ENCODE results near the gene KIF17.

GRCh38 chr1:20689645-20690056 lies 28.2 kb downstream of the KIF17 start:
- TF ChIP-seq CTCF (IDR thresholded peaks at IDR 0.05), result no peak
- no peak for TF ChIP-seq EZH2 (IDR thresholded peaks at IDR 0.05)
- no peak for TF ChIP-seq EZH2phosphoT487 (IDR thresholded peaks at IDR 0.05)

All from neural progenitor cell (in vitro differentiated cells).